ENCODE data around the gene VAV2. TPM values are rescaled to one million over a fixed set of nuclear protein-coding genes. Genes with fewer than 3 reads are reported as not detected.

Gene VAV2
- total and polyA plus RNA-seq, 9 of the 15 experiments (the other 6 are each of a cell fraction or from before 2014, with no cell fraction given), result 0.01 to 2.7 (median 1.0) TPM; not detected in 1

GRCh38 chr9:133901184-133901835 is 90.8 kb downstream of the VAV2 start:
- POLR2A ChIA-PET, result no interaction called here
- no peak overlapping the region for H3K4me2 ChIP-seq (ENCODE audit: insufficient read depth, low read length)
- H3K9me3 ChIP-seq (replicated peaks; ENCODE audit: control insufficient read depth, insufficient read depth, low read depth, low read length), result no peaks in the 10 kb centered on the region
- no peak for DNase-seq (ENCODE audit: extremely low read depth in 1 of 4, low spot score in 3 of 4)
- H3K27me3 ChIP-seq (ENCODE audit: control insufficient read depth in 2 of 2, insufficient read depth in 2 of 2, low read length in 2 of 2), result peaks cover 27 to 60% of the 10 kb centered on the region in 2 experiments; a peak in 4 of 5 replicates
- peaks cover 0 to 7% of the 10 kb centered on the region in 2 experiments; a peak in 1 of 5 replicates for H3K4me1 ChIP-seq (replicated peaks in 1 of 2; ENCODE audit: control insufficient read depth in 2 of 2, insufficient read depth in 2 of 2, low read length in 2 of 2)
- H2AFZ ChIP-seq (ENCODE audit: low read depth, low read length), result no peak overlapping the region
- 6% methylated on average over 16 of the region's 18 CpGs for WGBS (ENCODE audit: insufficient coverage, low coverage, missing lambda C conversion rate)
- H4K20me1 ChIP-seq (replicated peaks; ENCODE audit: control insufficient read depth, insufficient read depth, low read length), result peaks cover 24% of the 10 kb centered on the region
- no peak overlapping the region for H3K9ac ChIP-seq (ENCODE audit: insufficient read depth in 1 of 2, low read depth in 2 of 2, low read length in 2 of 2)
- no peak overlapping the region for H3K4me3 ChIP-seq
- no peak overlapping the region for H3K27ac ChIP-seq (ENCODE audit: extremely low read depth, low read depth, low read length)
- H3K79me2 ChIP-seq (ENCODE audit: control insufficient read depth, insufficient read depth, low read length), result no peaks in the 10 kb centered on the region
- H3K9me1 ChIP-seq (ENCODE audit: control insufficient read depth, insufficient read depth, low read length), result no peaks in the 10 kb centered on the region
- H3K36me3 ChIP-seq (ENCODE audit: control insufficient read depth, insufficient read depth, low read length), result no peaks in the 10 kb centered on the region
- no peak for FAIRE-seq
- CTCF ChIA-PET (ENCODE audit: low intra/inter-chr PET ratio), result no interaction called here
- no TSS peak for BruUV-seq (replicated peaks)
- no peak for ATAC-seq
- TF ChIP-seq YY1 (IDR thresholded peaks at IDR 0.05; ENCODE audit: borderline replicate concordance in 1 of 3, control insufficient read depth in 1 of 3, extremely low read depth in 1 of 3, insufficient read depth in 3 of 3, insufficient read length in 1 of 3, insufficient replicate concordance in 2 of 3, low read depth in 1 of 3, low read length in 2 of 3), result peak in 1 of 3 experiments; percentile 11
- no peak for TF ChIP-seq CHD4 (IDR thresholded peaks at IDR 0.05; ENCODE audit: insufficient read depth, insufficient replicate concordance, low read depth, low read length, poor library complexity, severe bottlenecking)
- intact Hi-C loops (cut with micrococcal nuclease) (no loop called here), in situ Hi-C loops (cut with MboI) (no loop called here)

- Histone ChIP-seq H3K9me1 (ENCODE audit: control insufficient read depth, insufficient read depth, low read length) (no peaks in the 10 kb centered on the region), H3K36me3 (ENCODE audit: control insufficient read depth, insufficient read depth, low read length) (no peaks in the 10 kb centered on the region), H3K4me1 (replicated peaks in 1 of 2; ENCODE audit: control insufficient read depth in 2 of 2, insufficient read depth in 2 of 2, low read length in 2 of 2) (peaks cover 0 to 9% of the 10 kb centered on the region in 2 experiments; a peak in 2 of 5 replicates), H3K9ac (ENCODE audit: insufficient read depth in 1 of 2, low read depth in 2 of 2, low read length in 2 of 2) (no peak overlapping the region), H3K4me2 (ENCODE audit: insufficient read depth, low read length) (no peak overlapping the region), H3K4me3 (no peak overlapping the region), H4K20me1 (replicated peaks; ENCODE audit: control insufficient read depth, insufficient read depth, low read length) (peaks cover 20% of the 10 kb centered on the region), H3K79me2 (ENCODE audit: control insufficient read depth, insufficient read depth, low read length) (no peaks in the 10 kb centered on the region), H3K27me3 (ENCODE audit: control insufficient read depth in 2 of 2, insufficient read depth in 2 of 2, low read length in 2 of 2) (peaks cover 12 to 44% of the 10 kb centered on the region in 2 experiments; a peak in 3 of 5 replicates), H3K9me3 (replicated peaks; ENCODE audit: control insufficient read depth, insufficient read depth, low read depth, low read length) (no peaks in the 10 kb centered on the region), H3K27ac (ENCODE audit: extremely low read depth, low read depth, low read length) (no peak overlapping the region), H2AFZ (ENCODE audit: low read depth, low read length) (no peak overlapping the region)
- CTCF ChIA-PET (ENCODE audit: low intra/inter-chr PET ratio), result no interaction called here
- DNase-seq (ENCODE audit: extremely low read depth in 1 of 4, low spot score in 3 of 4) (no peak), ATAC-seq (no peak), FAIRE-seq (no peak)
- BruUV-seq (replicated peaks), result no TSS peak
- intact Hi-C loops (cut with micrococcal nuclease), result no loop called here
- in situ Hi-C loops (cut with MboI), result no loop called here
- WGBS (ENCODE audit: insufficient coverage, low coverage, missing lambda C conversion rate), result 2% methylated on average over 7 of the region's 7 CpGs
- POLR2A ChIA-PET, result no interaction called here
- TF ChIP-seq CEBPG (CRISPR knock-in tag; IDR thresholded peaks at IDR 0.05) (no peak), CEBPG (tag; conservative IDR thresholded peaks at IDR 0.05 in 1 of 2, IDR thresholded peaks at IDR 0.05 in 1 of 2) (no peak), JUNB (CRISPR knock-in tag; conservative IDR thresholded peaks at IDR 0.05) (no peak)
These were observed 94.4 kb downstream of the VAV2 start for GRCh38 chr9:133897675-133898074.

Measured in K562 (cell line).